GM12878 (cell line): ENCODE results near the gene OTUD4. TPM values are rescaled to one million over a fixed set of nuclear protein-coding genes. Genes with fewer than 3 reads are reported as not detected.
A peak's percentile ranks its signal among the peaks of the same experiment; 100 is the strongest.

Source experiments
- ASH2L ChIP-seq: fragments of 300-600, 200-600 bp; sonication (generic); IDR thresholded peaks from 2 replicates; pipeline ENCODE4 v1.6.1; 2017; ENCODE audit warnings: low read depth, mild to moderate bottlenecking, borderline replicate concordance
- BACH1 ChIP-seq: fragments of 450-650 bp; IDR thresholded peaks from 2 replicates; pipeline ENCODE4 v1.6.1; 2017; ENCODE audit warnings: mild to moderate bottlenecking, borderline replicate concordance
- CBFB ChIP-seq: IDR thresholded peaks from 2 replicates; pipeline ENCODE4 v1.6.1; 2016; ENCODE audit warnings: antibody characterized with exemption, low read depth
- CREB1 ChIP-seq: IDR thresholded peaks from 2 replicates; pipeline ENCODE4 v1.6.1; 2012; ENCODE audit warnings: low read depth, mild to moderate bottlenecking, inconsistent platforms
- EGR1 ChIP-seq, 2 experiments: IDR thresholded peaks; 1 replicate in 1 of 2; 2 replicates in 1 of 2; pipeline ENCODE4 v1.6.1; 2011 to 2012; ENCODE audit warnings: low read depth in 2 of 2, low read length in 2 of 2, borderline replicate concordance in 1 of 2, mild to moderate bottlenecking in 1 of 2, moderate library complexity in 1 of 2
- HDAC2 ChIP-seq: fragments of 200-600 bp; sonication (generic); IDR thresholded peaks from 2 replicates; pipeline ENCODE4 v1.6.1; 2017
- JUND ChIP-seq: IDR thresholded peaks from 2 replicates; pipeline ENCODE4 v1.6.1; 2012; ENCODE audit warnings: low read depth, mild to moderate bottlenecking, low read length, improper control_type of control experiment, moderate library complexity
- NFYA ChIP-seq: IDR thresholded peaks from 2 replicates; pipeline ENCODE4 v1.6.1; 2011; ENCODE audit warnings: low read depth, mild to moderate bottlenecking, low read length, improper control_type of control experiment, borderline replicate concordance
- NR2F1 ChIP-seq: fragments of 450-650 bp; conservative IDR thresholded peaks from 2 replicates; pipeline ENCODE4 v1.6.1; 2017; ENCODE audit warnings: mild to moderate bottlenecking
- PRDM15 ChIP-seq: fragments of 450-650 bp; formaldehyde crosslinking; IDR thresholded peaks from 2 replicates; pipeline ENCODE4 v1.4.0; 2020; ENCODE audit warnings: mild to moderate bottlenecking, moderate library complexity
- SMAD1 ChIP-seq: fragments of 450-650 bp; IDR thresholded peaks from 2 replicates; pipeline ENCODE4 v1.6.1; 2018; ENCODE audit warnings: mild to moderate bottlenecking, low read depth; ENCODE audit not compliant: partially characterized antibody
- SMAD5 ChIP-seq: IDR thresholded peaks from 2 replicates; pipeline ENCODE4 v1.6.1; 2016; ENCODE audit warnings: antibody characterized with exemption, low read depth
- TCF3 ChIP-seq: IDR thresholded peaks from 2 replicates; pipeline ENCODE4 v1.6.1; 2012; ENCODE audit warnings: low read depth, mild to moderate bottlenecking, low read length, borderline replicate concordance; ENCODE audit not compliant: insufficient read depth
- WRNIP1 ChIP-seq: IDR thresholded peaks from 2 replicates; pipeline ENCODE4 v1.6.1; 2011; ENCODE audit warnings: low read depth, low read length, improper control_type of control experiment, borderline replicate concordance
- ZBED1 ChIP-seq: IDR thresholded peaks from 2 replicates; pipeline ENCODE4 v1.6.1; 2016; ENCODE audit warnings: borderline replicate concordance
- ZBTB4 ChIP-seq: fragments of 450-650 bp; formaldehyde crosslinking; IDR thresholded peaks from 2 replicates; pipeline ENCODE4 v1.4.0; 2022; ENCODE audit warnings: mild to moderate bottlenecking, moderate library complexity
- ZNF207 ChIP-seq: fragments of 450-650 bp; IDR thresholded peaks from 2 replicates; pipeline ENCODE4 v1.6.1; 2014; ENCODE audit warnings: antibody characterized with exemption, mild to moderate bottlenecking, borderline replicate concordance
- polyA plus RNA-seq, 11 experiments: library from polyadenylated mRNA; depleted of rRNA in 4 of 11; unstranded in 6 of 11; stranded (reverse) in 5 of 11; fragments of >200 nt; fragmentation: Nextera tagmentation in 4 of 11; fragmentation: Illumina TruSeq in 1 of 11; extraction: Ambion mirVana in 4 of 11; extraction: Trizol in 1 of 11; gene quantifications; 1 replicate in 1 of 11; 2 replicates in 10 of 11; pipeline versions ENCODE4 v1.2.1 to v1.2.3, GENCODE V29; 2011 to 2016; ENCODE audit warnings: inconsistent platforms in 2 of 11, missing spikeins in 2 of 11, low read depth in 1 of 11
- total RNA-seq, 4 experiments: library from RNA; depleted of rRNA in 3 of 4; stranded (reverse); fragments of >200 nt in 3 of 4; fragmentation: Illumina TruSeq in 1 of 4; extraction: Trizol in 1 of 4; gene quantifications; 2 replicates each; pipeline versions ENCODE4 v1.2.1 to v1.2.3, GENCODE V29; 2013 to 2021
- TF ChIP-seq, protein P1 (sequence below): fragments of 450-650 bp; IDR thresholded peaks from 2 replicates; pipeline ENCODE4 v1.6.1; 2017; ENCODE audit warnings: mild to moderate bottlenecking, low read depth, inconsistent platforms; ENCODE audit not compliant: poor library complexity, severe bottlenecking

OTUD4 gene
- total and polyA plus RNA-seq, 10 of the 15 experiments (the other 5 are each of a cell fraction or from before 2014, with no cell fraction given), result 2.2 to 26.3 (median 14.2) TPM

- TF ChIP-seq PRDM15 (CRISPR knock-in tag) (no peak), BACH1 (peak; percentile 10; the same call in 1 of the 2 replicates), ZBED1 (no peak; the same call in 1 of the 2 replicates), NR2F1 (peak; percentile 66), HDAC2 (no peak), ZBTB4 (no peak), JUND (no peak), SMAD1 (no peak), CBFB (no peak; the same call in 1 of the 2 replicates), SMAD5 (peak; percentile 57; the same call in 1 of the 2 replicates), TCF3 (0 out of 2 replicates have a peak, but pooled peaks have one; percentile 21), ZNF207 (0 out of 2 replicates have a peak, but pooled peaks have one; percentile 45), WRNIP1 (no peak), EGR1 (IDR thresholded peaks at IDR 0.05; ENCODE audit: borderline replicate concordance in 1 of 2, low read depth in 2 of 2, low read length in 2 of 2) (peak in 1 of 2 experiments; percentile 90; a peak in 2 of 3 replicates), CREB1 (peak; percentile 66), NFYA (no peak), ASH2L (no peak)
- TF ChIP-seq, protein P1, sequence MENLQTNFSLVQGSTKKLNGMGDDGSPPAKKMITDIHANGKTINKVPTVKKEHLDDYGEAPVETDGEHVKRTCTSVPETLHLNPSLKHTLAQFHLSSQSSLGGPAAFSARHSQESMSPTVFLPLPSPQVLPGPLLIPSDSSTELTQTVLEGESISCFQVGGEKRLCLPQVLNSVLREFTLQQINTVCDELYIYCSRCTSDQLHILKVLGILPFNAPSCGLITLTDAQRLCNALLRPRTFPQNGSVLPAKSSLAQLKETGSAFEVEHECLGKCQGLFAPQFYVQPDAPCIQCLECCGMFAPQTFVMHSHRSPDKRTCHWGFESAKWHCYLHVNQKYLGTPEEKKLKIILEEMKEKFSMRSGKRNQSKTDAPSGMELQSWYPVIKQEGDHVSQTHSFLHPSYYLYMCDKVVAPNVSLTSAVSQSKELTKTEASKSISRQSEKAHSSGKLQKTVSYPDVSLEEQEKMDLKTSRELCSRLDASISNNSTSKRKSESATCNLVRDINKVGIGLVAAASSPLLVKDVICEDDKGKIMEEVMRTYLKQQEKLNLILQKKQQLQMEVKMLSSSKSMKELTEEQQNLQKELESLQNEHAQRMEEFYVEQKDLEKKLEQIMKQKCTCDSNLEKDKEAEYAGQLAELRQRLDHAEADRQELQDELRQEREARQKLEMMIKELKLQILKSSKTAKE, result no peak
Observed at GRCh38 chr4:145180298-145181090, at the start of gene OTUD4 (continued).
